HCT116 (cell line): ENCODE data around the gene ZNF396. TPM values are rescaled to one million over a fixed set of nuclear protein-coding genes. Genes with fewer than 3 reads are reported as not detected.

Source experiments
- ATAC-seq: fragments of 200-7000 bp; cut with Tn5 transposase; 2 replicates; pipeline ENCODE4 v1.9.1; 2020; ENCODE audit warnings: mild to moderate bottlenecking, moderate library complexity
- BruUV-seq: library from RNA; stranded (reverse); fragments of 400-500 nt; replicated peaks from 2 replicates; lab custom pipeline; 2021; lab: Mats Ljungman, UMichigan
- CTCF ChIA-PET: fragments of 300-600 bp; sonication (Branson Sonifier 250); formaldehyde crosslinking; loops from one replicate; lab custom pipeline; 2021; ENCODE audit warnings: antibody characterized with exemption; lab: Charles Lee
- POLR2A ChIA-PET: fragments of 300-600, 350-600 bp; sonication (Branson Sonifier 250); formaldehyde crosslinking; loops from one replicate; lab custom pipeline; 2021; ENCODE audit warnings: antibody characterized with exemption; lab: Charles Lee
- RAD21 ChIA-PET, 2 experiments: fragments of 300-600 bp; sonication (Branson Sonifier 250); formaldehyde crosslinking; loops; one replicate each; lab custom pipeline; 2023; ENCODE audit warnings: low total read pairs in 2 of 2; ENCODE audit not compliant: uncharacterized antibody in 2 of 2, unreplicated experiment in 2 of 2, low non-redundant PET in 1 of 2; lab: Charles Lee
- DNase-seq: peaks from one replicate; pipeline ENCODE4 v3.0.0-alpha.2; 2010; ENCODE audit warnings: low read depth, low spot score
- H2AFZ ChIP-seq: fragments of 200-600 bp; shearing (Covaris generic), sonication (generic); 2 replicates; pipeline ENCODE4 v1.6.1; 2017; ENCODE audit warnings: low read depth, mixed run types, mixed read lengths, antibody characterized with exemption, low read length; ENCODE audit not compliant: poor library complexity, severe bottlenecking
- H3K27ac ChIP-seq: 2 replicates; pipeline ENCODE4 v1.5.1; 2012; ENCODE audit warnings: low read depth, low read length
- H3K27me3 ChIP-seq: fragments of 200-600 bp; sonication (generic); 2 replicates; pipeline ENCODE4 v1.6.1; 2016; ENCODE audit warnings: mixed run types, low read length, mixed read lengths; ENCODE audit not compliant: insufficient read depth
- H3K36me3 ChIP-seq, 2 experiments: fragments of 200-500 bp in 1 of 2; fragments of 200-600 bp in 1 of 2; sonication (Bioruptor generic) in 1 of 2; sonication (generic) in 1 of 2; 2 replicates each; pipeline versions ENCODE4 v1.5.1 to v1.6.1; 2014 to 2016; ENCODE audit warnings: low read length in 2 of 2, inconsistent platforms in 1 of 2, mixed read lengths in 1 of 2, mixed run types in 1 of 2; ENCODE audit not compliant: insufficient read depth in 2 of 2, control insufficient read depth in 1 of 2
- H3K4me1 ChIP-seq, 2 experiments: fragments of 200-600 bp in 1 of 2; sonication (generic) in 1 of 2; 2 replicates each; pipeline versions ENCODE4 v1.5.1 to v1.6.1; 2012 to 2017; ENCODE audit warnings: low read length in 2 of 2, inconsistent platforms in 1 of 2, mild to moderate bottlenecking in 1 of 2, mixed read lengths in 1 of 2, mixed run types in 1 of 2, moderate library complexity in 1 of 2; ENCODE audit not compliant: insufficient read depth in 2 of 2, control insufficient read depth in 1 of 2
- H3K4me2 ChIP-seq: fragments of 200-600 bp; sonication (generic); 2 replicates; pipeline ENCODE4 v1.6.1; 2017; ENCODE audit warnings: mixed run types, low read length, mixed read lengths
- H3K4me3 ChIP-seq, 2 experiments: fragments of 200-600 bp in 1 of 2; sonication (generic) in 1 of 2; replicated peaks in 1 of 2; 2 replicates each; pipeline ENCODE4 v1.5.1; 2011 to 2016; ENCODE audit warnings: low read length in 2 of 2, control low read depth in 1 of 2, low read depth in 1 of 2, mild to moderate bottlenecking in 1 of 2, mixed read lengths in 1 of 2, mixed run types in 1 of 2
- H3K79me2 ChIP-seq: fragments of 200-600 bp; sonication (generic); 2 replicates; pipeline ENCODE4 v1.6.1; 2017; ENCODE audit warnings: mild to moderate bottlenecking, mixed run types, low read length, moderate library complexity, mixed read lengths; ENCODE audit not compliant: insufficient read depth
- H3K9ac ChIP-seq: fragments of 200-600 bp; sonication (generic); 2 replicates; pipeline ENCODE4 v1.6.1; 2016; ENCODE audit warnings: low read length, mixed read lengths
- H3K9me2 ChIP-seq: fragments of 200-600 bp; sonication (generic), shearing (Covaris generic); 2 replicates; pipeline ENCODE4 v1.6.1; 2017; ENCODE audit warnings: mixed run types, mild to moderate bottlenecking, moderate library complexity; ENCODE audit not compliant: insufficient read depth
- H3K9me3 ChIP-seq, 2 experiments: fragments of 200-500 bp in 1 of 2; fragments of 200-600 bp in 1 of 2; sonication (Bioruptor generic) in 1 of 2; sonication (generic) in 1 of 2; 2 replicates each; pipeline ENCODE4 v1.6.1; 2014 to 2017; ENCODE audit warnings: low read length in 2 of 2, mixed read lengths in 2 of 2, inconsistent platforms in 1 of 2, low read depth in 1 of 2, mild to moderate bottlenecking in 1 of 2, mixed run types in 1 of 2, moderate library complexity in 1 of 2; ENCODE audit not compliant: control insufficient read depth in 1 of 2, insufficient read depth in 1 of 2
- H4K20me1 ChIP-seq: fragments of 200-600 bp; sonication (generic), shearing (Covaris generic); 2 replicates; pipeline ENCODE4 v1.6.1; 2017; ENCODE audit warnings: mixed run types, mild to moderate bottlenecking, moderate library complexity; ENCODE audit not compliant: insufficient read depth
- CBX3 ChIP-seq: IDR thresholded peaks from 2 replicates; pipeline ENCODE4 v1.6.1; 2012; ENCODE audit warnings: low read depth
- CEBPB ChIP-seq: IDR thresholded peaks from 2 replicates; pipeline ENCODE4 v1.6.1; 2012; ENCODE audit warnings: low read depth
- ELF1 ChIP-seq: IDR thresholded peaks from 2 replicates; pipeline ENCODE4 v1.6.1; 2012; ENCODE audit warnings: low read depth, borderline replicate concordance
- EZH2phosphoT487 ChIP-seq: fragments of 200-600 bp; IDR thresholded peaks from 2 replicates; pipeline ENCODE4 v1.6.1; 2018; ENCODE audit warnings: antibody characterized with exemption, borderline replicate concordance
- FOSL1 ChIP-seq: IDR thresholded peaks from 2 replicates; pipeline ENCODE4 v1.6.1; 2012; ENCODE audit warnings: low read depth
- MAX ChIP-seq: IDR thresholded peaks from 2 replicates; pipeline ENCODE4 v1.6.1; 2012
- RAD21 ChIP-seq: IDR thresholded peaks from 2 replicates; pipeline ENCODE4 v1.6.1; 2012; ENCODE audit warnings: low read depth, mild to moderate bottlenecking
- SRF ChIP-seq: IDR thresholded peaks from 2 replicates; pipeline ENCODE4 v1.6.1; 2012; ENCODE audit warnings: low read depth
- TCF7L2 ChIP-seq: IDR thresholded peaks from 2 replicates; pipeline ENCODE4 v1.7.0; 2011; ENCODE audit warnings: borderline replicate concordance, inconsistent platforms; ENCODE audit not compliant: insufficient read depth, insufficient read length; ENCODE audit errors: extremely low read depth
- YY1 ChIP-seq: IDR thresholded peaks from 2 replicates; pipeline ENCODE4 v1.6.1; 2011; ENCODE audit warnings: low read length, low read depth, moderate library complexity, mild to moderate bottlenecking; ENCODE audit not compliant: insufficient replicate concordance; ENCODE audit errors: extremely low read depth
- ZBTB33 ChIP-seq: IDR thresholded peaks from 2 replicates; pipeline ENCODE4 v1.6.1; 2011; ENCODE audit warnings: mild to moderate bottlenecking, low read length, moderate library complexity; ENCODE audit not compliant: insufficient replicate concordance; ENCODE audit errors: extremely low read depth
- ZFX ChIP-seq: fragments of 450-650 bp; IDR thresholded peaks from 2 replicates; pipeline ENCODE4 v1.6.1; 2017
- ZNF274 ChIP-seq: fragments of 200-500 bp; sonication (Bioruptor generic); IDR thresholded peaks from 2 replicates; pipeline ENCODE4 v1.6.1; 2014; ENCODE audit warnings: mild to moderate bottlenecking, low read depth, low read length, inconsistent platforms
- intact Hi-C: fragments of 100-400 bp; cut with micrococcal nuclease; formaldehyde crosslinking; loops from 2 replicates; pipeline ENCODE4 v1.10.0; 2022
- total RNA-seq: library from RNA; stranded (reverse); gene quantifications from one replicate; pipeline ENCODE4 v1.2.1, GENCODE V29; 2021; ENCODE audit not compliant: unreplicated experiment
- TF ChIP-seq, protein P1 (sequence below): IDR thresholded peaks from 2 replicates; pipeline ENCODE4 v1.6.1; 2012; ENCODE audit warnings: low read depth
- TF ChIP-seq, protein P2 (sequence below): IDR thresholded peaks from 2 replicates; pipeline ENCODE4 v1.6.1; 2012
- TF ChIP-seq, protein P3 (sequence below), 3 experiments: fragments of 200-600 bp in 1 of 3; sonication (generic) in 1 of 3; IDR thresholded peaks in 2 of 3; conservative IDR thresholded peaks in 1 of 3; 2 replicates each; pipeline ENCODE4 v1.5.1; 2012 to 2017; ENCODE audit warnings: low read depth in 2 of 3, low read length in 2 of 3, antibody characterized with exemption in 1 of 3, borderline replicate concordance in 1 of 3, control low read depth in 1 of 3, mild to moderate bottlenecking in 1 of 3, mixed read lengths in 1 of 3, mixed run types in 1 of 3, moderate library complexity in 1 of 3; ENCODE audit not compliant: insufficient read depth in 1 of 3

Gene ZNF396
- total RNA-seq, 1 experiment from 2014 or later = 1.3 TPM

DNA sequence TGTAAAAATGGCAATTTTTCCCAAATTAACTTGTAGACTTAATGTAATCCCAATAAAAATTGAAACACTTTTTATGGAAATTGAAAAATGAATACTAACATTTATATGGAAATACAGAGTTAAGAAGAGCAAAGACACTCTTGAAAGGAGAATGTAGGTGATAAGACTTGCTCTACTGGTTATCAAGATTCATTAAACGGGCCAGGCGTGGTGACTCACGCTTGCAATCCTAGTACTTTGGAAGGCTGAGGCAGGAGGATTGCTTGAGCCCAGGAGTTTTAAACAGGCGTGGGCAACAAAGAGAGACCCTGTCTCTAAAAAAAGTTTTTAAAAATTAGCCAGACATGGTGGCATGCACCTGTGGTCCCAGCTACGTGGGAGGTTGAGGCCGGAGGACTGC lies 29.5 kb upstream of the ZNF396 start:
- TF ChIP-seq, protein P1, sequence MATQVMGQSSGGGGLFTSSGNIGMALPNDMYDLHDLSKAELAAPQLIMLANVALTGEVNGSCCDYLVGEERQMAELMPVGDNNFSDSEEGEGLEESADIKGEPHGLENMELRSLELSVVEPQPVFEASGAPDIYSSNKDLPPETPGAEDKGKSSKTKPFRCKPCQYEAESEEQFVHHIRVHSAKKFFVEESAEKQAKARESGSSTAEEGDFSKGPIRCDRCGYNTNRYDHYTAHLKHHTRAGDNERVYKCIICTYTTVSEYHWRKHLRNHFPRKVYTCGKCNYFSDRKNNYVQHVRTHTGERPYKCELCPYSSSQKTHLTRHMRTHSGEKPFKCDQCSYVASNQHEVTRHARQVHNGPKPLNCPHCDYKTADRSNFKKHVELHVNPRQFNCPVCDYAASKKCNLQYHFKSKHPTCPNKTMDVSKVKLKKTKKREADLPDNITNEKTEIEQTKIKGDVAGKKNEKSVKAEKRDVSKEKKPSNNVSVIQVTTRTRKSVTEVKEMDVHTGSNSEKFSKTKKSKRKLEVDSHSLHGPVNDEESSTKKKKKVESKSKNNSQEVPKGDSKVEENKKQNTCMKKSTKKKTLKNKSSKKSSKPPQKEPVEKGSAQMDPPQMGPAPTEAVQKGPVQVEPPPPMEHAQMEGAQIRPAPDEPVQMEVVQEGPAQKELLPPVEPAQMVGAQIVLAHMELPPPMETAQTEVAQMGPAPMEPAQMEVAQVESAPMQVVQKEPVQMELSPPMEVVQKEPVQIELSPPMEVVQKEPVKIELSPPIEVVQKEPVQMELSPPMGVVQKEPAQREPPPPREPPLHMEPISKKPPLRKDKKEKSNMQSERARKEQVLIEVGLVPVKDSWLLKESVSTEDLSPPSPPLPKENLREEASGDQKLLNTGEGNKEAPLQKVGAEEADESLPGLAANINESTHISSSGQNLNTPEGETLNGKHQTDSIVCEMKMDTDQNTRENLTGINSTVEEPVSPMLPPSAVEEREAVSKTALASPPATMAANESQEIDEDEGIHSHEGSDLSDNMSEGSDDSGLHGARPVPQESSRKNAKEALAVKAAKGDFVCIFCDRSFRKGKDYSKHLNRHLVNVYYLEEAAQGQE = no peak
- TF ChIP-seq, protein P2, sequence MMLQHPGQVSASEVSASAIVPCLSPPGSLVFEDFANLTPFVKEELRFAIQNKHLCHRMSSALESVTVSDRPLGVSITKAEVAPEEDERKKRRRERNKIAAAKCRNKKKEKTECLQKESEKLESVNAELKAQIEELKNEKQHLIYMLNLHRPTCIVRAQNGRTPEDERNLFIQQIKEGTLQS = no peak
- no peak for TF ChIP-seq CEBPB
- TF ChIP-seq SRF = no peak
- TF ChIP-seq TCF7L2 = no peak
- no peak for TF ChIP-seq RAD21
- TF ChIP-seq, protein P3, sequence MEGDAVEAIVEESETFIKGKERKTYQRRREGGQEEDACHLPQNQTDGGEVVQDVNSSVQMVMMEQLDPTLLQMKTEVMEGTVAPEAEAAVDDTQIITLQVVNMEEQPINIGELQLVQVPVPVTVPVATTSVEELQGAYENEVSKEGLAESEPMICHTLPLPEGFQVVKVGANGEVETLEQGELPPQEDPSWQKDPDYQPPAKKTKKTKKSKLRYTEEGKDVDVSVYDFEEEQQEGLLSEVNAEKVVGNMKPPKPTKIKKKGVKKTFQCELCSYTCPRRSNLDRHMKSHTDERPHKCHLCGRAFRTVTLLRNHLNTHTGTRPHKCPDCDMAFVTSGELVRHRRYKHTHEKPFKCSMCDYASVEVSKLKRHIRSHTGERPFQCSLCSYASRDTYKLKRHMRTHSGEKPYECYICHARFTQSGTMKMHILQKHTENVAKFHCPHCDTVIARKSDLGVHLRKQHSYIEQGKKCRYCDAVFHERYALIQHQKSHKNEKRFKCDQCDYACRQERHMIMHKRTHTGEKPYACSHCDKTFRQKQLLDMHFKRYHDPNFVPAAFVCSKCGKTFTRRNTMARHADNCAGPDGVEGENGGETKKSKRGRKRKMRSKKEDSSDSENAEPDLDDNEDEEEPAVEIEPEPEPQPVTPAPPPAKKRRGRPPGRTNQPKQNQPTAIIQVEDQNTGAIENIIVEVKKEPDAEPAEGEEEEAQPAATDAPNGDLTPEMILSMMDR (IDR thresholded peaks at IDR 0.05 in 2 of 3, conservative IDR thresholded peaks at IDR 0.05 in 1 of 3; ENCODE audit: borderline replicate concordance in 1 of 3, insufficient read depth in 1 of 3, low read depth in 2 of 3, low read length in 2 of 3) = no peak
- no peak for TF ChIP-seq CBX3
- TF ChIP-seq ZFX = no peak
- no peak for TF ChIP-seq ZBTB33
- no peak for TF ChIP-seq ELF1
- no peak for TF ChIP-seq EZH2phosphoT487
- no peak for TF ChIP-seq YY1
- no peak for TF ChIP-seq FOSL1
- no peak for TF ChIP-seq ZNF274
- no peak for TF ChIP-seq MAX
- ChIA-PET CTCF (interaction anchor here (0.7 to 1.5 kb wide), 2 partner anchors 9 to 350 kb away, joined by 3 to 11 read pairs; no protein-coding TSS in a partner anchor), POLR2A (no interaction called here), RAD21 (no interaction called here)
- Histone ChIP-seq H3K9ac (no peak overlapping the region), H3K36me3 (no peaks in the 10 kb centered on the region), H3K4me1 (peaks cover 0 to 10% of the 10 kb centered on the region in 2 experiments; a peak in 1 of 4 replicates), H3K27ac (no peak overlapping the region), H3K9me3 (no peaks in the 10 kb centered on the region), H3K4me2 (no peak overlapping the region), H3K9me2 (no peaks in the 10 kb centered on the region), H3K79me2 (no peaks in the 10 kb centered on the region), H2AFZ (peak overlapping the region; percentile 14), H3K27me3 (no peaks in the 10 kb centered on the region), H3K4me3 (no peak overlapping the region), H4K20me1 (no peaks in the 10 kb centered on the region)
- no TSS peak for BruUV-seq
- ATAC-seq (no peak), DNase-seq (no peak)
- intact Hi-C loops = loop anchor here (5.0 to 10.0 kb wide), 6 partner anchors 91 to 548 kb away; partner anchors contain the start of genes GALNT1 and INO80C
